Calu3 (cell line): ENCODE measurements around the gene FSTL1. TPM values are rescaled to one million over a fixed set of nuclear protein-coding genes. Genes with fewer than 3 reads are reported as not detected.

ENCODE experiments used
- BruUV-seq: library from RNA; stranded (reverse); fragments of 400-500 nt; replicated peaks from 2 replicates; lab custom pipeline; 2021; lab: Mats Ljungman, UMichigan
- CTCF ChIA-PET: fragments of 300-600 bp; sonication (Branson Sonifier 250); formaldehyde crosslinking; loops from one replicate; lab custom pipeline; 2022; ENCODE audit warnings: antibody characterized with exemption; lab: Charles Lee
- DNase-seq: peaks from one replicate; pipeline ENCODE4 v3.0.0; 2022
- H3K27ac Mint-ChIP-seq: one replicate; pipeline ENCODE4 v1.8.0; 2022; ENCODE audit warnings: mixed read lengths; ENCODE audit not compliant: unreplicated experiment
- H3K27me3 Mint-ChIP-seq: one replicate; pipeline ENCODE4 v1.8.0; 2022; ENCODE audit warnings: mixed read lengths; ENCODE audit not compliant: unreplicated experiment
- H3K36me3 Mint-ChIP-seq: one replicate; pipeline ENCODE4 v1.8.0; 2022; ENCODE audit warnings: mild to moderate bottlenecking, moderate library complexity, mixed read lengths; ENCODE audit not compliant: insufficient read depth, unreplicated experiment
- H3K4me1 Mint-ChIP-seq: one replicate; pipeline ENCODE4 v1.8.0; 2022; ENCODE audit warnings: mild to moderate bottlenecking, low read depth, mixed read lengths; ENCODE audit not compliant: unreplicated experiment
- H3K4me3 Mint-ChIP-seq: one replicate; pipeline ENCODE4 v1.8.0; 2022; ENCODE audit warnings: mild to moderate bottlenecking, low read depth, moderate library complexity, mixed read lengths; ENCODE audit not compliant: unreplicated experiment
- H3K9me3 Mint-ChIP-seq: one replicate; pipeline ENCODE4 v1.8.0; 2022; ENCODE audit warnings: low read depth, mixed read lengths; ENCODE audit not compliant: unreplicated experiment
- intact Hi-C: fragments of 100-400 bp; cut with micrococcal nuclease; formaldehyde crosslinking; loops from one replicate; pipeline ENCODE4 v1.10.0; 2022; ENCODE audit not compliant: unreplicated experiment
- total RNA-seq: library from RNA; stranded (reverse); gene quantifications from 2 replicates; pipeline ENCODE4 v1.2.3, GENCODE V29; 2022
- TF ChIP-seq, protein P1 (sequence below): fragments of 200-600 bp; IDR thresholded peaks from one replicate; pipeline ENCODE4 v1.8.0; 2022; ENCODE audit warnings: antibody characterized with exemption; ENCODE audit not compliant: unreplicated experiment

Gene FSTL1
- total RNA-seq, 1 experiment from 2014 or later, result 18.5 TPM

DNA sequence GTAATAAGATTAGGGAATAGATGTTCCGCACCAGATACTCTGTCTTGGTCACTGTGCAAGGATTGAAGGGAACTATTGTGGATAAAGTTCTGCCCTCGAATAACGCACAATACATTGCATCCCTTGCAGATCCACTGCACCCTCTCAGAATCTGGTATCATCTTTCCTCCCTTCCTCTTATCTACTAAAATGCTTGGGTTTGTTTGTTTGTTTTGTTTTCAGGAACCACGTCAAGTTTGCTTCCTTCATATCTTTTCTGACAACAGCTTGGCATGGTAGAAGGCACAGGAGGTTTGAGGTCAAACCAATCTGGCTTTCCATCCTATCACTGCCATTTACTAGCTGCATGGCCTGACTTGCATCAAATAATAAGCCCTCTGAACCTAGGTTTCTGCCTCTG, 2.0 kb upstream of the FSTL1 start:
- H3K9me3 Mint-ChIP-seq, result no peaks in the 10 kb centered on the region
- no peak overlapping the region for H3K4me3 Mint-ChIP-seq
- H3K36me3 Mint-ChIP-seq, result peaks cover 18% of the 10 kb centered on the region
- no peak for DNase-seq
- TF ChIP-seq, protein P1, sequence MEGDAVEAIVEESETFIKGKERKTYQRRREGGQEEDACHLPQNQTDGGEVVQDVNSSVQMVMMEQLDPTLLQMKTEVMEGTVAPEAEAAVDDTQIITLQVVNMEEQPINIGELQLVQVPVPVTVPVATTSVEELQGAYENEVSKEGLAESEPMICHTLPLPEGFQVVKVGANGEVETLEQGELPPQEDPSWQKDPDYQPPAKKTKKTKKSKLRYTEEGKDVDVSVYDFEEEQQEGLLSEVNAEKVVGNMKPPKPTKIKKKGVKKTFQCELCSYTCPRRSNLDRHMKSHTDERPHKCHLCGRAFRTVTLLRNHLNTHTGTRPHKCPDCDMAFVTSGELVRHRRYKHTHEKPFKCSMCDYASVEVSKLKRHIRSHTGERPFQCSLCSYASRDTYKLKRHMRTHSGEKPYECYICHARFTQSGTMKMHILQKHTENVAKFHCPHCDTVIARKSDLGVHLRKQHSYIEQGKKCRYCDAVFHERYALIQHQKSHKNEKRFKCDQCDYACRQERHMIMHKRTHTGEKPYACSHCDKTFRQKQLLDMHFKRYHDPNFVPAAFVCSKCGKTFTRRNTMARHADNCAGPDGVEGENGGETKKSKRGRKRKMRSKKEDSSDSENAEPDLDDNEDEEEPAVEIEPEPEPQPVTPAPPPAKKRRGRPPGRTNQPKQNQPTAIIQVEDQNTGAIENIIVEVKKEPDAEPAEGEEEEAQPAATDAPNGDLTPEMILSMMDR, result no peak
- H3K4me1 Mint-ChIP-seq, result peaks cover 8% of the 10 kb centered on the region
- no peak overlapping the region for H3K27ac Mint-ChIP-seq
- no peaks in the 10 kb centered on the region for H3K27me3 Mint-ChIP-seq
- no TSS peak for BruUV-seq
- CTCF ChIA-PET, result no interaction called here
- intact Hi-C loops, result no loop called here

DNA sequence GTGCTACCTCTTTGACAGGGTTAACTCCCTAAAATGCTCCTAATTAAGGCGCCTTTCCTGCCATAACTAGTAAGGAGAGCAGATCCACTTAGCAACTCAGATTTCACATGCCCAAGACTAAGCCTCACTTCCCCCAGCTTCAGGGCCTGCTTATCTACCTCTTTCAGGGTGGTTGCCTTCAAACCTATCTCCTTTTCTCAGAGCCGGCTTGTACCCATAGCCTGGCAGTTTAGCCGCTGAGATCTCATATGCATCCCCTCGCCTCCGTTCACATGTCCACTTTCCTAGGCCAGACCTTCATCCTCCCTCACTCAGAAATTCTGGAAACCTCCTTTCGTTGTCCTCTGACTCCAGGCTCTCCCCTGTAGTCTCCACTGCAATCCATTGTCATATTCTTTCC, 1.0 kb upstream of the FSTL1 start:
- peaks cover 18% of the 10 kb centered on the region for H3K36me3 Mint-ChIP-seq
- CTCF ChIA-PET, result no interaction called here
- peak overlapping the region; percentile 52 for H3K4me3 Mint-ChIP-seq
- DNase-seq, result no peak
- TF ChIP-seq, protein P1, result no peak
- intact Hi-C loops, result loop anchor here (2.0 kb wide), 1 partner anchor 55 kb away; no protein-coding TSS in a partner anchor
- H3K9me3 Mint-ChIP-seq, result no peaks in the 10 kb centered on the region
- no peaks in the 10 kb centered on the region for H3K27me3 Mint-ChIP-seq
- peaks cover 8% of the 10 kb centered on the region for H3K4me1 Mint-ChIP-seq
- H3K27ac Mint-ChIP-seq, result peak overlapping the region; percentile 2
- no TSS peak for BruUV-seq

DNA sequence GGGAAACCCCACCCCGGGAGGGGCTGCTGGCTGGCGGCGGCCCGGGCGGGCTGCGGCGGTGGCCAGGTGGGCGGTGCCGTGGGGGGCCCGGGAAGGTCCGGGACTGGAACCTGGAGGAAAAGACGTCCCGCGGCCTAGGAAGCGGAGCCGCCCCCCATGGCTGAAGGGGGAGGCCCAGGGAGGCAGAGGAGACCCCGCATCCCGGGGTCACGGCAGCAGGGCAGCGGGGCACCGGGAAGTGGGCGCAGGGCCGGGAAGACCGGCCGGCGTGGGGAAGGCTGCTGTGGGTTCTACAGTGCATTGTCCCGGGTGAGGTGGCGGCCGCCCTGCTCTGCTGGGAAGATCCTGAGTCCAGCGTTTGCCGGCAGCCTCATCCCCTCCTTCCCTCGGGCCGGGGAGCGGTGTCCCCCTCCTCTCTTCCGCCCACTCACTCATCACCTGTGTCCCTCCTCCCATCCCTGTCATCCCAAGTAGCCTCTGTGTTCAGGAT, 525 bp upstream of the FSTL1 start:
- peak overlapping the region; percentile 52 for H3K4me3 Mint-ChIP-seq
- BruUV-seq, result no TSS peak
- no peaks in the 10 kb centered on the region for H3K27me3 Mint-ChIP-seq
- no peaks in the 10 kb centered on the region for H3K9me3 Mint-ChIP-seq
- H3K27ac Mint-ChIP-seq, result peak overlapping the region; percentile 2
- H3K36me3 Mint-ChIP-seq, result peaks cover 18% of the 10 kb centered on the region
- DNase-seq, result no peak
- peaks cover 8% of the 10 kb centered on the region for H3K4me1 Mint-ChIP-seq
- CTCF ChIA-PET, result no interaction called here
- intact Hi-C loops, result loop anchor here (2.0 kb wide), 1 partner anchor 55 kb away; no protein-coding TSS in a partner anchor
- TF ChIP-seq, protein P1, result no peak

DNA sequence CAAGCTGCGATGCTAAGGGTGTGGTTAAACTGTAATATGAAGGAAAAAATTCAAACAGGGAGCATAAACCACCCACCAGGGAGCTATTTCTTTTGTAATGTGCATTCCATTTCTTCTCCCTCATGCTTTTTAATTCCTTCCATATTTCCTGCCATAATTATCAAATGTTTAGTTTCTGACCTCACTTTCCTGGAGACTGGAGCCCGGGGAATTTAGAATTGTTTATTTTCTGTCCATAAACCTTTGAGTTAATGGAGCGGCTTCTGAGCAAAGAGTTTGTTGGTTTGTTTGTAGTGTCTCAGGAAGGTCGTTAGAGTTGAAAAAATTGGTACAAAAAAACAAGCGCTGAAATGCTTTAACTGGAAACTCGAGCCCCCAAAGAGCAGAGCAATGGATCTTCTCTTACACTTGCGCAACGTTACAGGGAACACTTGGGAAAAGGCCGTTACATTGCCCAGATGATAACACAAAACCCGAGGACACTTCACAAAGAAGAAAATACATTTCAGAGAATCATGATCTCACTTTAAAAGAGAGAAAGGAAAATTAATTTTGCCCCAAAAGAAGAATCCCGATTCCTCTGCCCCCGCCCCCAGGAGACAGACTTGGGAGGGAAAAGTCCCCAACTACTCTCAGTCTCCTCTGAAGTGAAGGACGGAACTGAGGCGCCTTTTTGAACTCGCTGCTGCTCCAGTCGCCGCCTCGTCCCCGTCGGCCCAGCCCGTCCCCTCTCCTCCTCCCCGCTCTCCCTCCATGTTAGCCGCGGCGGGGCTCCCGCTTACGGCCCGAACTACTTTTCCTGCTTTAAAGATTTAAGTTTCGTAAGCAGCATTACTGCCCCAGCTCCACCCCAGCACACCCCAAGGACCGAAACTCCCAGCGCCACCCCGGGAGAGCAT, 842 bp downstream of the FSTL1 start:
- Mint-ChIP-seq H3K27ac (peak overlapping the region; percentile 58), H3K9me3 (no peaks in the 10 kb centered on the region), H3K36me3 (peaks cover 18% of the 10 kb centered on the region), H3K27me3 (no peaks in the 10 kb centered on the region), H3K4me1 (peaks cover 8% of the 10 kb centered on the region), H3K4me3 (peak overlapping the region; percentile 82)
- TF ChIP-seq, protein P1, result no peak
- TSS peak; percentile 59 for BruUV-seq
- DNase-seq, result no peak
- intact Hi-C loops, result loop anchor here (2.0 kb wide), 1 partner anchor 57 kb away; no protein-coding TSS in a partner anchor
- CTCF ChIA-PET, result interaction anchor here (0.9 kb wide), 1 partner anchor 14 kb away, joined by 4 read pairs; no protein-coding TSS in a partner anchor
